Pons (tissue), 1 donor: ENCODE data around the gene UBA1.
A peak's percentile ranks its signal among the peaks of the same experiment; 100 is the strongest.

Source experiments
- DNase-seq: peaks from one replicate; pipeline ENCODE4 v3.0.0-alpha.2; 2016; ENCODE audit warnings: low spot score

UBA1 gene

DNA sequence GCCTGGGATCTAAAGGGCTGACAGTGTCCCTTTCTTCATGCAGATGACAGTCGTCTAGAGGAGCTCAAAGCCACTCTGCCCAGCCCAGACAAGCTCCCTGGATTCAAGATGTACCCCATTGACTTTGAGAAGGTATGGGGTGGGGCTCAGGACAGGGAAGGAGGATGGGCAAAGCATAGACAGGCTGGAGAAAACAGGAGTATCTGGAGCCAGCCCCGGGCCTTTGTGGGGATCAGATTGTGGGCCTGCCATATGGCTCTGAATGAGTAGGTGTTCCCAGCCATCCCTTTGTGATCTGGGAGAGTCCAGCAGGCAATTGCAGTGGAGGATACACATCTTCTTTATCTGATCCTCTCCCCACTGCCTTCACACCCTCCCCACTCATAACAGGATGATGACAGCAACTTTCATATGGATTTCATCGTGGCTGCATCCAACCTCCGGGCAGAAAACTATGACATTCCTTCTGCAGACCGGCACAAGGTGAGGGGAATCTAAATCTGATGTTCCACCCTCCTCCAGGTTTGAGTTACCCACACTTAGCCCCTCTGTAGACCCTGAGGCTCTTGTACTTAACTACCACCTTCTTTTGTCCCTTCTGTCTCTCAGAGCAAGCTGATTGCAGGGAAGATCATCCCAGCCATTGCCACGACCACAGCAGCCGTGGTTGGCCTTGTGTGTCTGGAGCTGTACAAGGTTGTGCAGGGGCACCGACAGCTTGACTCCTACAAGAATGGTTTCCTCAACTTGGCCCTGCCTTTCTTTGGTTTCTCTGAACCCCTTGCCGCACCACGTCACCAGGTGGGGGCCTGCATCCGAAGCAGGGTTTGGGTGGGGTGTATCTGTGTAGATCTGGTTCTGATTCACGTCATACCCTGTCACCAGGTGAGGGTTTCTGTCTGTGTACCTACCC is 19.0 kb downstream of the UBA1 start:
- no peak for DNase-seq

GRCh38 chrX:47214435-47215077 is 20.9 kb downstream of the UBA1 start:
- no peak for DNase-seq

DNA sequence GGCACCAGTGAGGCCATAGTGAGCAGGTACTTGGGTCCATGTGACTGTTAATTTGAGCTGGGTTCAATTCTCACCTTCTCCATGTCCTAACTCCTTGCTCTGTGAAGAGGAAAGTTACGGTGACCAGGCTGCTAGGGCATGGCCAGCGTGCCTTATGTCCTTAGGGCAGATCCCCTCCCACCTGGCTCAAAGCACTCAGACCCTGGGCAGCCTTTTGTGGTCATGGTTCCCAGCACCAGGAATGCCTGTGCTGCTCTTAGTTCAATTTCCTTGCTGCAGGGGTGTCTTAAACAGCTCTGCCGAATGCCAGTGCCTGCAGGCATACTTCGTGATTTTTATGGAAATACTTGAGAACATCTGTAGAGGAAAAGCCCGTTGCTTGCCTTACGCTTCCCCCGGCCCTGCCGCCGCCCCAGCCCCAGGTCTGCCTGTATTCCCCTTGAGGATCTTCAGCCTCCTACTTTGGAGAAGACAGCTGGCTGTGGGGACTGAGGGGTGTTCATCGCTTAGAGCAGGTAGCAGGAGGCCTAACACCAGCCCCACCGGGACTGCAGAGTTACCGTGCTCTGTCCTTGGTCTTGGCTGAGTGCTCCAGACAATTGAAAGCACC is 21.8 kb downstream of the UBA1 start:
- DNase-seq = no peak

- no peak for DNase-seq
These were observed 22.8 kb downstream of the UBA1 start for GRCh38 chrX:47216393-47216925.

DNA sequence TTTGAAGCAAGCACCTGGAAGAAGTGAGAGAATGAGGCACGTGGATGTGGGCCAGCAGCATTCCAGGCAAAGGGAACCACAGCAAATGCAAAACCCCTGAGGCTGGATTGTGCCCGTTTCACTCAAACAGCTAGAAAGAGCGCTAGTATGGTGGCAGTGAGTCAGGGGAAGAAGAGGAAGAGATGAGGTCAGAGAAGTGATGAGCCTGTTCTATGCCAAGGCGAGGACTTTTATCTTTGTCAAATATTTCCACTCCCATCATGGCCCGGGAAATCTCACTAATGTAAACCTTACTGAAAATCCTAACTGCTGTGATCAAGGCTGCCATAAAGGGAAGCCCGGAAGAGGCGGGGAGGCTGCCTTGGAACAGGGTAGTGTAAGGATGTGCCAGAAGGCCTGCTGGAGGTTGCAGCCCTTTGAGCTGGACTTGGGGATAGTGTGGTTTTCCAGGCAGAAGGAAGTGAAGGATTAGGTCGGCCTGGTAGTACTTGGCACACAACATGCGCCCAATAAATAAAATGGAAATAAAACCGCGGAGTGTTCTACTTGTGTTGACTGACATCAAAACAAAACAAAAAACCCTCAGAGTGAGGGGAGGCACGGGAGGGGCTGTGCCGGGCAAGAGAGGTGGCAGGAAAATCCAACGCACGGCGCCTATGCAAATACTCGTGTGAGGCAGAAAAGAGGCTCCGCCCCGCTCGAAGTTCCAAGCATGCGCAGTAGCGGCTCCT is 23.7 kb downstream of the UBA1 start:
- DNase-seq = no peak

- DNase-seq = peak; percentile 98
These were observed 24.2 kb downstream of the UBA1 start for GRCh38 chrX:47217852-47218279.

DNA sequence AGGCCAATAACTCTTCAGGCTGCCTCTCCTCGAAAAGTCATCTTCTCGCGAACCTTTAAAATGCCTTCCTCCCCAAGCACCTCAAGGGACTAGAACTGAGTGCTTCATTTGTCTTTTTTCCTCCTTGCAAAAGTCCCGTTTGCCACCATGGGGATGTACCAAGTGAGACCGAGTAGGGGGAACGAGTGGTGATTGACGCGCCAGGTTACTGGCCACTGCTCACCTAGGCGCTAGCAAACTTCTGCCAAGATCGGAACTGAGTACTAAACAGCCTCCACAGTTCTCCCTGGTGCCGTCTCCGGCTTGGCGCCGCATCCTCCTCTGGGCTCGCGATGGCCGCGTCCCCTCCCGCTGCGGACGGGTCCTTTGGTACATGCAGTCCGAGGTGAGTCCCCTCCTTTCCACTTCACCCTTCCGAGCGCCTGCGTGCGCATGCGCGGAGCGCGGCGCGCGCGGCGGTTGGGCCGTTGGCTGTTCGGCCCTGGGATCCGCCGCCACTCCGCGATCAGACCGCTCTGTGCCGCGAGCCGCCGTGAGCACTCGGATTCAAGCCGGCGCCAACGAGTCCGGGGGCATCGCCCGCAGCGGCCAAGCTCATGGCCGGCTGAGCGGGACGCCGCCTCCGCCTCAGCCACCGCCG is 24.8 kb downstream of the UBA1 start, which contains the start of gene CDK16:
Gene CDK16 (plus strand): TSS at position 402 of the 640 bp plus-strand sequence. CDS start 4,877 bp downstream, outside the sequence.
- peak; percentile 72 for DNase-seq

DNA sequence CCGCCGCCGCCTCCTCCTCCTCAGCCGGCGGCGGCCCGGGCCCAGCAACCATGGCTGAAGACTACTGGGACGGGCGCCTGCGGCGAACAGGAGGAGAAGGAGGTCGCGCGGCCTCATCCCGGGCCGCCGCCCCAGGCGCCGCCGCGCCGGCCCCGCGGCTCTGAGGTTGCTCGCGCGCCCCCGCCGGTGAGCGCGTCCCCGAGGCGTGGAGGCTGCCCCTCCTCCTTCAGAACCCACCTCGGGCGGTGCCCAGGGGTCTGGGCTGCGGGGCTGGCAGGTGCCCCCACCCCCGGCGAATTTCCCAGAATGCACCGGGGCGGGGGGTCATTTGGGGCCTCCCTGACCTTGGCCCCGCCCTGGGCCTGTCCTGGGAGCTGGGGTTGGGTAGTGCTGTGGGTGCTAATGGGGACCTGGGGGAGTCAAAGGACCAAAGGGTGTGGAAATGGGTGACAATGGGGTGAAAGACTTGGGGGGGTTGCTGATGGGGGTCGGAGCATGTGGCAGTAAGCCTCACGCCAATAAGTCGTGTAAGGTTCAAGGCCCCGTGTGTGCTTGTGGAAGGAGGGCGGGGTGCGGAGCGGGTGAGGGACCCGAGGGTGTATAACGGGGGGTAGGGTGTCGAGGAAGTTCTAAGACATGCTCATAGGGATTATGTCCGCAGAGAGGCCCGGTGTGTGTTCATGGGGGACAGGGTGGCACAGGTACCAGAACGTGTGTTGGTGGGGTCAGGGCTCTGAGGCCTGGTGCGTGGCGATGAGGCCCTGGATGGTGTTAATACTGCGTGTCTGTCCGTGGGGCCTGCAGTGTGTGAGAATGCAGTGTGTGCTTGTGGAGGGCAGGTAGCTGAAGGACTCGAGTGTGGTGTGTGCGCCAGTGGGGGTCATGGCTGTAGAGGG is 25.5 kb downstream of the UBA1 start:
- DNase-seq = no peak

GRCh38 chrX:47221756-47222155 is 28.1 kb downstream of the UBA1 start:
- DNase-seq = no peak

DNA sequence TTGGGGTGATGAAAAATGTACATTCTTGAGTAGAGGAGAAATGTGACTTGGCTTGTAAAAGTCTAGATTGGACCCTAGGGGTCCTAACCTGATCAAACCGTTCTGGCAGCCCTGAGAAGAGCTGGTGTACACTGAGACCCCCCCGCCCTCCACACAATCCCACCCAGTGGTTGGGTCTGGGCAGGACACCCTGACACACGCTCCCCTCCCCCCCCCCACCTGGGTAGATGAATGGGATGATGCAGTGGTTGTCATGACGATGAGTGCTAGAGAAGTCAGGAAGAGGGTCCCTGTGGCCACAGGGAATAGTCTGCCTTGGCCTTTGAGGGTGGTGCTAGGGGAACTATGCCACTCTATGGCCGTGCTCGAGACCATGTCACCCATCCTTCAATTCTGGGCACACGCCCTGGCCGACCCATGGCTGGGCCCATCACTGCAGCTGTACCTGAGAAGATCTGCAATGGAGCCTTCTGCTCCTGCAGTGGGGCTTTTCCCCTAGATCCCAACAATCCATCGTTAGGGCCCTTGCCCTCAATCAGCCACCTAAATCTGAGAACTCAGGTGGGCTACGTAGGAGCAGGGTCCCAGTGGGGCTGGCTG is 29.2 kb downstream of the UBA1 start:
- DNase-seq = no peak

GRCh38 chrX:47223476-47224250 is 30.0 kb downstream of the UBA1 start:
- DNase-seq = no peak

DNA sequence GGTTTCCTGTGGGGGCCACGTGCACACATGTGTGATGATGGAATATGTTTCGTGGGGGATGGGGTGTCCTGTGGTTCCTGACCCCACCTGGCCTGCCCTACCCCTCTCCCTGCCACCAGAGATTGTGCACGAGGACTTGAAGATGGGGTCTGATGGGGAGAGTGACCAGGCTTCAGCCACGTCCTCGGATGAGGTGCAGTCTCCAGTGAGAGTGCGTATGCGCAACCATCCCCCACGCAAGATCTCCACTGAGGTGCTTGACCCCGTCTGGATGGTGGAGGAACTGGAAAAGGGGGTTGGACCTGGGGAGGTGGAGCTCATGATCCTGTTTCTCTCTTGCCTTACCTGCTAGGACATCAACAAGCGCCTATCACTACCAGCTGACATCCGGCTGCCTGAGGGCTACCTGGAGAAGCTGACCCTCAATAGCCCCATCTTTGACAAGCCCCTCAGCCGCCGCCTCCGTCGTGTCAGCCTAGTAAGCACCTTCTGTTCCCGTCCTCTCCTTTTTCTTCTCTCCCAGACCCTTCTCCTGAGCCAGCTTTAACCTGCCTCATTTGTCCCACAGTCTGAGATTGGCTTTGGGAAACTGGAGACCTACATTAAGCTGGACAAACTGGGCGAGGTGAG is 30.8 kb downstream of the UBA1 start:
- no peak for DNase-seq

GRCh38 chrX:47224896-47225290 is 31.3 kb downstream of the UBA1 start:
- DNase-seq = no peak

GRCh38 chrX:47226071-47226470 is 32.4 kb downstream of the UBA1 start:
- DNase-seq = no peak

- no peak for DNase-seq
These were observed 33.1 kb downstream of the UBA1 start for GRCh38 chrX:47226531-47227333.

DNA sequence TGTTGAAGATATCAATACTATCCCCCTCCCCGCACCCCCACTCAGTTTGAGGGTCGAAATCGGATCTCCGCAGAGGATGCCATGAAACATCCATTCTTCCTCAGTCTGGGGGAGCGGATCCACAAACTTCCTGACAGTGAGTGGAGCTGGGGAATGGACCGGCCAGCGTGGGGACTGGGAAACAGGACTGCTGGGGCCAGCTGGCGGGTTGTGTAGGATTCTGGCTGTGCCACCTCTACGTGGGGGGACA is 33.6 kb downstream of the UBA1 start:
- DNase-seq = no peak

- no peak for DNase-seq
These were observed 35.1 kb downstream of the UBA1 start for GRCh38 chrX:47228550-47229270.
